HepG2 (cell line): Measurements from ENCODE around the gene MRPS10.

Experiments used
- HNF4A ChIP-seq: sonication (generic); formaldehyde crosslinking; IDR thresholded peaks from 2 replicates; pipeline ENCODE4 v1.4.0; 2020; ENCODE audit warnings: missing genetic modification reagents
- KLF6 ChIP-seq: IDR thresholded peaks from 2 replicates; pipeline ENCODE4 v1.8.0; 2016; ENCODE audit warnings: missing biosample characterization, missing genetic modification reagents
- LCORL ChIP-seq, 2 experiments: fragments of 450-650 bp in 1 of 2; sonication (generic) in 1 of 2; formaldehyde crosslinking in 1 of 2; IDR thresholded peaks; 2 replicates each; pipeline versions ENCODE4 v1.5.0 to v1.6.1; 2017 to 2020; ENCODE audit warnings: antibody characterized with exemption in 1 of 2, missing genetic modification reagents in 1 of 2
- MAFF ChIP-seq: IDR thresholded peaks from 2 replicates; pipeline ENCODE4 v1.6.1; 2011; ENCODE audit warnings: low read depth, low read length, improper control_type of control experiment
- MYC ChIP-seq: sonication (generic); formaldehyde crosslinking; IDR thresholded peaks from 2 replicates; pipeline ENCODE4 v1.9.0; 2021; ENCODE audit warnings: missing genetic modification reagents, borderline replicate concordance
- NFE2L2 ChIP-seq: fragments of 150-350 bp; IDR thresholded peaks from 2 replicates; pipeline ENCODE4 v1.6.1; 2014; ENCODE audit warnings: low read length
- NR2F2 ChIP-seq: IDR thresholded peaks from 2 replicates; pipeline ENCODE4 v1.6.1; 2012; ENCODE audit warnings: low read depth, inconsistent platforms, borderline replicate concordance
- POLR2A ChIP-seq, 2 experiments: IDR thresholded peaks; 2 replicates each; pipeline ENCODE4 v1.6.1; 2011; ENCODE audit warnings: low read depth in 2 of 2, low read length in 2 of 2, mild to moderate bottlenecking in 1 of 2, moderate library complexity in 1 of 2; ENCODE audit not compliant: insufficient read depth in 1 of 2
- TFE3 ChIP-seq: IDR thresholded peaks from 2 replicates; pipeline ENCODE4 v1.6.1; 2016
- ZNF572 ChIP-seq: sonication (generic); formaldehyde crosslinking; IDR thresholded peaks from 2 replicates; pipeline ENCODE4 v1.5.1; 2020; ENCODE audit warnings: mild to moderate bottlenecking, missing genetic modification reagents
- ZSCAN25 ChIP-seq: sonication (generic); formaldehyde crosslinking; IDR thresholded peaks from 2 replicates; pipeline ENCODE4 v1.8.0; 2022; ENCODE audit warnings: mild to moderate bottlenecking, missing genetic modification reagents
- TF ChIP-seq, protein P1 (sequence below): sonication (generic); formaldehyde crosslinking; IDR thresholded peaks from 2 replicates; pipeline ENCODE4 v1.9.0; 2021; ENCODE audit warnings: missing genetic modification reagents, borderline replicate concordance
- TF ChIP-seq, protein P2 (sequence below): sonication (generic); formaldehyde crosslinking; IDR thresholded peaks from 2 replicates; pipeline ENCODE4 v1.5.0; 2020; ENCODE audit warnings: mild to moderate bottlenecking, missing genetic modification reagents, moderate library complexity

DNA sequence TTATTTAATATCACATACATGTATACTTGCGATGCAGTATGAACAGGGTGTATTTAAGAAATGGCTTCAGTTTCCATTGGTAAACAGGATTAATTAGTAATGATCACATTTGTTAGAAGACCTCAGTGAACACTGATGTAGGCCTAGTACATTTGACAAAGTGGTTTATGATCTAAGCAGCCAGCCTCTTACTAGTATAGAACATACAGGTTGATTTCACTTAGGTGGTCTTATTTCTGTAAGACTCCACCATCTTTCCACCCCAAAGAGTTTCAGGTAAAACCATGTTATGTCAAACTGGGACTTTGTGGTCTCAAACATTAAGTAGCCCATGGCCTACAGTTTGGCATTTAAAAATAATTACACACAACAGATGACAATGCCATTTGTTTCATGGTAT lies 20.2 kb upstream of the MRPS10 start:
- no peak for TF ChIP-seq LCORL (IDR thresholded peaks at IDR 0.05)
- TF ChIP-seq LCORL (CRISPR knock-in tag; IDR thresholded peaks at IDR 0.05): no peak
- TF ChIP-seq TFE3 (CRISPR knock-in tag): no peak
- no peak for TF ChIP-seq MAFF
- no peak for TF ChIP-seq ZNF572 (CRISPR knock-in tag)
- no peak for TF ChIP-seq KLF6 (CRISPR knock-in tag)
- TF ChIP-seq MYC: no peak
- no peak for TF ChIP-seq HNF4A (CRISPR knock-in tag)
- no peak for TF ChIP-seq NR2F2
- no peak for TF ChIP-seq POLR2A (IDR thresholded peaks at IDR 0.05; ENCODE audit: insufficient read depth in 1 of 2, low read depth in 2 of 2, low read length in 2 of 2)
- TF ChIP-seq, protein P1, sequence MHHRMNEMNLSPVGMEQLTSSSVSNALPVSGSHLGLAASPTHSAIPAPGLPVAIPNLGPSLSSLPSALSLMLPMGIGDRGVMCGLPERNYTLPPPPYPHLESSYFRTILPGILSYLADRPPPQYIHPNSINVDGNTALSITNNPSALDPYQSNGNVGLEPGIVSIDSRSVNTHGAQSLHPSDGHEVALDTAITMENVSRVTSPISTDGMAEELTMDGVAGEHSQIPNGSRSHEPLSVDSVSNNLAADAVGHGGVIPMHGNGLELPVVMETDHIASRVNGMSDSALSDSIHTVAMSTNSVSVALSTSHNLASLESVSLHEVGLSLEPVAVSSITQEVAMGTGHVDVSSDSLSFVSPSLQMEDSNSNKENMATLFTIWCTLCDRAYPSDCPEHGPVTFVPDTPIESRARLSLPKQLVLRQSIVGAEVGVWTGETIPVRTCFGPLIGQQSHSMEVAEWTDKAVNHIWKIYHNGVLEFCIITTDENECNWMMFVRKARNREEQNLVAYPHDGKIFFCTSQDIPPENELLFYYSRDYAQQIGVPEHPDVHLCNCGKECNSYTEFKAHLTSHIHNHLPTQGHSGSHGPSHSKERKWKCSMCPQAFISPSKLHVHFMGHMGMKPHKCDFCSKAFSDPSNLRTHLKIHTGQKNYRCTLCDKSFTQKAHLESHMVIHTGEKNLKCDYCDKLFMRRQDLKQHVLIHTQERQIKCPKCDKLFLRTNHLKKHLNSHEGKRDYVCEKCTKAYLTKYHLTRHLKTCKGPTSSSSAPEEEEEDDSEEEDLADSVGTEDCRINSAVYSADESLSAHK (CRISPR knock-in tag): no peak
- TF ChIP-seq, protein P2, sequence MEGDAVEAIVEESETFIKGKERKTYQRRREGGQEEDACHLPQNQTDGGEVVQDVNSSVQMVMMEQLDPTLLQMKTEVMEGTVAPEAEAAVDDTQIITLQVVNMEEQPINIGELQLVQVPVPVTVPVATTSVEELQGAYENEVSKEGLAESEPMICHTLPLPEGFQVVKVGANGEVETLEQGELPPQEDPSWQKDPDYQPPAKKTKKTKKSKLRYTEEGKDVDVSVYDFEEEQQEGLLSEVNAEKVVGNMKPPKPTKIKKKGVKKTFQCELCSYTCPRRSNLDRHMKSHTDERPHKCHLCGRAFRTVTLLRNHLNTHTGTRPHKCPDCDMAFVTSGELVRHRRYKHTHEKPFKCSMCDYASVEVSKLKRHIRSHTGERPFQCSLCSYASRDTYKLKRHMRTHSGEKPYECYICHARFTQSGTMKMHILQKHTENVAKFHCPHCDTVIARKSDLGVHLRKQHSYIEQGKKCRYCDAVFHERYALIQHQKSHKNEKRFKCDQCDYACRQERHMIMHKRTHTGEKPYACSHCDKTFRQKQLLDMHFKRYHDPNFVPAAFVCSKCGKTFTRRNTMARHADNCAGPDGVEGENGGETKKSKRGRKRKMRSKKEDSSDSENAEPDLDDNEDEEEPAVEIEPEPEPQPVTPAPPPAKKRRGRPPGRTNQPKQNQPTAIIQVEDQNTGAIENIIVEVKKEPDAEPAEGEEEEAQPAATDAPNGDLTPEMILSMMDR (CRISPR knock-in tag): no peak
- no peak for TF ChIP-seq NFE2L2
- TF ChIP-seq ZSCAN25 (CRISPR knock-in tag): no peak
